Esophagus mucosa (tissue), 1 donor: ENCODE results near the gene MTLN. TPM values are rescaled to one million over a fixed set of nuclear protein-coding genes. Genes with fewer than 3 reads are reported as not detected.
"Not testable (repeated sequence)": the region's sequence is repeated elsewhere in the genome, so short reads cannot be mapped to it uniquely, and the experiment has no call there.

Source experiments
- ATAC-seq: fragments of 200-7000 bp; cut with Tn5 transposase; one replicate; pipeline ENCODE4 v1.9.1; 2020
- total RNA-seq: library from RNA; stranded (reverse); gene quantifications from one replicate; pipeline ENCODE4 v1.2.4, GENCODE V29; 2023
- donor health status: DM: yes; HTN: yes; CAD: no.

Gene MTLN
- total RNA-seq, 1 donor from 2014 or later: 61.6 TPM

DNA sequence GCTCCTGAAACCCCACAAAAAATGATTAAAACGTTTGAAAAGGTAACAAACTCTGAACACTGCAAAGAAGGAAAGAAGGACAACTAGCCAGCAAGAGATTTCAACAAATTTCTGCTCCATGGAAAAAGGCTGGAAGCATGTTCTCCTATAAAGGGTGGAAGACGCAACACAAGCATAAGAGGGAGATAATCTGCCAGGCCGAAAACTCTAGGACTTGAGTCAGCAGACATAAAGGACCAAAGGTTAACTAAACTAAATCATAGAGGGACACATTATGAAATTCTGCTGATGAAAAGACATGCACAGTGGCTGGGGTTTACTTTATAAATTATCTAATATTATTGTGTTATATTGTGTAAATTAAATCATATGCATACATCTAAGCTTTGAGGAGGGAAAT lies 14.3 kb downstream of the MTLN start:
- no peak for ATAC-seq

DNA sequence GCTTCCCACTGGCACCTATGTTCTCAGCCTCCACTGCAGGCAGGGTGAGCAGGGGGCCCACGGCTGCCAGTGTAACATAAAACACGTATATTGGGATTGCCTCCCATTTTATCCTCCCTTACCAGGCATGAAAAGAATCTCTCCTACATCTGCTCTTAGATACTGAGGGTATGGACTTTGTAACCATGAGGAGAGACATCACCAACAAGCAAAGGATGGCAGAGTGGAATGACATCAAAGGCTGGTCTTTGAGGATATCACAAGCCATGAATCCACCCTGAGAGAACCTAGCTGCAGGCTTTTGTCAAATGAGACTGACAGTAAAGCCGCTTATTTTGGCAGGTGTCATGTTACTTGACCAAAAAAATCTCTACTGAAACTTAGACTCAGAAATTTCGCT lies 14.9 kb downstream of the MTLN start:
- ATAC-seq: no peak

DNA sequence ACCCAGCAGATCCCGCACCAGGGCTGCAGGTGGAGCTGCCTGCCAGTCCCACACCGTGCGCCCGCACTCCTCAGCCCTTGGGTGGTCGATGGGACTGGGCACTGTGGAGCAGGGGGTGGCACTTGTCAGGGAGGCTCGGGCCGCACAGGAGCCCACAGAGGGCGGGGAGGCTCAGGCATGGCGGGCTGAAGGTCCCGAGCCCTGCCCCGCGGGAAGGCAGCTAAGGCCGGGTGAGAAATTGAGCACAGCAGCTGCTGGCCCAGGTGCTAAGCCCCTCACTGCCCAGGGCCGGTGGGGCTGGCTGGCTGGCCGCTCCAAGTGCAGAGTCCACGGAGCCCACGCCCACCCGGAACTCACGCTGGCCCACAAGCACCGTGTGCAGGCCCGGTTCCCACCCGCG lies 22.2 kb downstream of the MTLN start:
- ATAC-seq: not testable (repeated sequence)

DNA sequence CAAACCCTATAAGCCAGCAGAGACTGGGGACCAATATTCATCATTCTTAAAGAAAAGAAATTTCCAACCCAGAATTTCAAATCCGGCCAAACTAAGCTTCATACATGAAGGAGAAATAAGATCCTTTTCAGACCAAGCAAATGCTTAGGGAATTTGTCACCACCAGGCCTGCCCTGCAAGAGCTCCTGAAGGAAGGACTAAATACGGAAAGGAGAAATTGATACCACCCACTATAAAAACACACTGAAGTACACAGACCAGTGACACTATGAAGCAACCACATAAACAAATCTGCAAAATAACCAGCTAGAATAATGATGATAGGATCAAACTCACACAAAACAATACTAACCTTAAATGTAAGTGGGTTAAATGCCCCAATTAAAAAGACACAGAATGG lies 29.9 kb downstream of the MTLN start:
- ATAC-seq: no peak

DNA sequence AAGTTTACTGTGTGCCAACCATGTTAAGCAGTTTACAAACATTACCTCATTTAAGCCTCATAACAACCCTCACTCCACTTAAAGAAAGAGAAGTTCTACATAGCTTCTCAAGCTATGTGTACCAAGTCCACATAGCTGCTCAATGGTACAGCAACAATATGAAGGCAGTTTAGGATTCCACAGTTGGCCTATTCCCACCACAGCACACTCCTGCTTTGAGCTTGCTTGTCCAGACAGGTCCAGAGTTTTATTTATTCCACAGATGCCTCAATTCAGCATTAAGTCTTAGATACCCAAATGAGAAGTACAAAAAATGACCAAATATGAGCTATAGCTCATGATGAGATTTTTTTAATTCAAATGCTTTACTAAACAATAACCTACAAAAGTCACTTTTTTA lies 32.3 kb downstream of the MTLN start:
- ATAC-seq: peak; percentile 31

DNA sequence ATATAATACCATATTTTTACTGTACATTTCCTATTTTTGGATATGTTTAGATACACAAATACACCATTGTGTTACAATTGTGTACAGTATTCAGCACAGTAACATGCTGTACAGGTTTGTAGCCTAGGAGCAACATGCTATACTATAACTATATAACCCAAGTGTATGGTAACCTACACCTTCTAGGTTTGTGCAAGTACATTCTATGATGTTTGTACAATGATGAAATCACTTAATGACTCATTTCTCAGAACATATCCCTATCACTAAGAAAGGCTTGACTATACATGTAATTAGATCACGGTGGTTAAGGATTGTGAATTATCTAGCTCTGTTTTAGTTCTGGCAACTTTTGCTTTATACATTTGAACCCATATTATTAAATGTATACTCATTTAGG lies 38.8 kb downstream of the MTLN start:
- peak; percentile 98 for ATAC-seq

DNA sequence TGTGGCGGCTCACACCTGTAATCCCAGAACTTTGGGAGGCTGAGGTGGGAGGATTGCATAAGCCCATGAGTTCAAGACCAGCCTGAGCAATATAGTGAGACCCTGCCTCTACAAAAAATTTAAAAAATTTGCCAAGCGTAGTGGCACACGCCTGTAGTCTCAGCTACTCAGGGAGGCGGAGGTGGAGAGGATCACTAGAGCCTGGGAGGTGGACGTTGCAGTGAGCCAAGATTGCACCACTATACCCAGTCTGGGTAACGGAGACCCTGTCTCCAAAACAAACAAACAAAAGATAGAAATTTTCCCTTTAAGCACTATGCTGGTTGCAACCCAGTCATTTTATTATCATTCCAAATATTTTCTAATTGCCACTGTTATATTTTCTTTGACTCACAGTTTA lies 39.8 kb downstream of the MTLN start:
- ATAC-seq: no peak

DNA sequence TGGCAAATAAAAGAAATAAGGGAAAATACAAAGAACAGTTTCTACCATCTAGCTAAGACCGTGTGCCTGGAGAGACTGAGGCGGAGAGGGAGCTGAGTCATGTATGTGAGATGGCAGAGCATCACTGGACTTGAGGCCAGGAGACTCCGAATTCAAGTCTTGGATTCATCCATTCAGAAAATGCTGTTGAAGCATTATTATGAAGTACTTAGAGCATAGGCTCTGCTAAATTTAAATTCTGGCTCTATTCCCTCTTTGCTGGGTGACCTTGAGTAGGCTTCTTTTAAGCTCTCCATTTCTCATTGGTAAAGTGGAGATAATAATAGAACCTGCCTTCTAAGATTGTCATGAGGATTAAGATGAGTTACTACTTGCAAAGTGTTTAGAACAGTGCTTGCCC lies 42.2 kb downstream of the MTLN start:
- ATAC-seq: no peak

DNA sequence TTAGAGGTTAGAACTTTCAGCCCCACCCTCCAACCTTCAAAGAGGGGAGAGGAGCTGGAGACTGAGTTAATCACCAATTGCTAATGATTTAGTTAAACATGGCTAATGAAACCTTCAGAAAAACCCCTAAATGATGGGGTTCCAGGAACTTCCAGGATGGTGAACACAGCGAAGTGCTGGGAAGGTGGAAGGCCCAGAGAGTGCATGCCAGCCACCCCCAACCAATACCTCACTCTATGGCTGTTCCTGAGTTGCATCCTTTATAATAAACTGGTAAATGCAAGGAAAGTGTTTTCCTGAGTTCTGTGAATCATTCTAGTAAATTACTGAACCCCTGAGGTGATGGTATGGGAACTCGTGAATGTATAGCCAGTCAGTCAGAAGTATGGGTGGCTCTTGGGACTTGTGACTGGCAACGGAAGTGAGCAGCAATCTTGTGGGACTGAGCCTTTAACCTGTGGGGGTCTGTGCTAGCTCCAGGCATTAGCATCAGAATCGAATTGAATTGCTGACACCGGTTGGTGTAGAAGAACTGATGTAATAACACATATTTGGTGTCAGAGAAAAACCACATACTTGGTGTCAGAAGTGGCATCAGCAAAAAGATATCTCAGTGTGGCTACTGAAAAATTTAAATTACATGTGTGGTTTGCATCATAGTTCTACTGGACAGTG lies 44.9 kb downstream of the MTLN start:
- no peak for ATAC-seq

DNA sequence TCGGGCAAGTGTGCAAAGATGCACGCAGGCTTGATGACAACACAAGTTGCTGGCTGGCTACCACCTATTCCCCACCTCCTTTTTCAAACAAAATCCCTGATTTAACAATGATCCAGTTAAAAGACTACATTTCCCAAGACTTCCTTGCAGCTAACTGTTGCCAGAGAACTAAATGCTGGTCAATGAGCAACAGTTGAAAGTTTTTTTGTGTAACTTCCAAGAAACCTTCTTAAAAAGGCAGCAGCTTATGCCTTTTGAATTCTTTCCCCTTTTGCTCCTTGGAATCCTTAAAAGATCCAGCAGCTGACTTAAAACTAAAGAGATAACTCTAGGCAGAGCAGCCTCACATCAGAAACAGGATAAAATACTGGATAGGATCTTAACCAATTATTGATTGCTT lies 46.1 kb downstream of the MTLN start:
- ATAC-seq: no peak

Other genes with a start within 250 kb of the MTLN start
- 248 TPM for gene MALL, start 96.7 kb downstream of the MTLN start, total RNA-seq
- gene NPHP1, start 7.5 kb downstream of the MTLN start, total RNA-seq: 0.84 TPM